Kidney capillary endothelial cell (primary cell): ENCODE data around the gene NAP1L4.

Source experiments
- DNase-seq: peaks from one replicate; pipeline ENCODE4 v3.0.0-alpha.2; 2018; ENCODE audit warnings: low spot score

Gene NAP1L4

GRCh38 chr11:2922655-2923054, 69.5 kb downstream of the NAP1L4 start:
- DNase-seq = no peak

GRCh38 chr11:2921742-2922493, 70.2 kb downstream of the NAP1L4 start:
- no peak for DNase-seq

GRCh38 chr11:2921261-2921660, 70.9 kb downstream of the NAP1L4 start:
- DNase-seq = no peak

GRCh38 chr11:2920343-2920742, 71.8 kb downstream of the NAP1L4 start:
- no peak for DNase-seq

GRCh38 chr11:2919837-2920236, 72.3 kb downstream of the NAP1L4 start:
- DNase-seq = no peak

- DNase-seq = no peak
Observed at GRCh38 chr11:2919188-2919587, 72.9 kb downstream of the NAP1L4 start.

GRCh38 chr11:2917842-2918490, 74.2 kb downstream of the NAP1L4 start:
- no peak for DNase-seq

GRCh38 chr11:2916892-2917645, 75.1 kb downstream of the NAP1L4 start:
- no peak for DNase-seq

- no peak for DNase-seq
Observed at GRCh38 chr11:2916114-2916891, 75.8 kb downstream of the NAP1L4 start.

- DNase-seq = no peak
Observed at GRCh38 chr11:2915473-2915872, 76.7 kb downstream of the NAP1L4 start.

GRCh38 chr11:2914455-2915195, 77.5 kb downstream of the NAP1L4 start:
- DNase-seq = no peak

- no peak for DNase-seq
Observed at GRCh38 chr11:2913776-2914175, 78.4 kb downstream of the NAP1L4 start.

- no peak for DNase-seq
Observed at GRCh38 chr11:2913019-2913431, 79.1 kb downstream of the NAP1L4 start.

GRCh38 chr11:2912498-2912897, 79.6 kb downstream of the NAP1L4 start:
- DNase-seq = peak; percentile 24

- no peak for DNase-seq
Observed at GRCh38 chr11:2911785-2912391, 80.2 kb downstream of the NAP1L4 start.

GRCh38 chr11:2911088-2911784, 80.9 kb downstream of the NAP1L4 start:
- no peak for DNase-seq

- no peak for DNase-seq
Observed at GRCh38 chr11:2910401-2910955, 81.7 kb downstream of the NAP1L4 start.

- no peak for DNase-seq
Observed at GRCh38 chr11:2909133-2909902, 82.8 kb downstream of the NAP1L4 start.

GRCh38 chr11:2908130-2908529, 84.0 kb downstream of the NAP1L4 start:
- DNase-seq = no peak
